ENCODE measurements around the gene DCAF11. TPM values are rescaled to one million over a fixed set of nuclear protein-coding genes. Genes with fewer than 3 reads are reported as not detected.
A peak's percentile ranks its signal among the peaks of the same experiment; 100 is the strongest.

DCAF11 gene
- total RNA-seq, 1 experiment from 2014 or later, result 43.1 TPM

DNA sequence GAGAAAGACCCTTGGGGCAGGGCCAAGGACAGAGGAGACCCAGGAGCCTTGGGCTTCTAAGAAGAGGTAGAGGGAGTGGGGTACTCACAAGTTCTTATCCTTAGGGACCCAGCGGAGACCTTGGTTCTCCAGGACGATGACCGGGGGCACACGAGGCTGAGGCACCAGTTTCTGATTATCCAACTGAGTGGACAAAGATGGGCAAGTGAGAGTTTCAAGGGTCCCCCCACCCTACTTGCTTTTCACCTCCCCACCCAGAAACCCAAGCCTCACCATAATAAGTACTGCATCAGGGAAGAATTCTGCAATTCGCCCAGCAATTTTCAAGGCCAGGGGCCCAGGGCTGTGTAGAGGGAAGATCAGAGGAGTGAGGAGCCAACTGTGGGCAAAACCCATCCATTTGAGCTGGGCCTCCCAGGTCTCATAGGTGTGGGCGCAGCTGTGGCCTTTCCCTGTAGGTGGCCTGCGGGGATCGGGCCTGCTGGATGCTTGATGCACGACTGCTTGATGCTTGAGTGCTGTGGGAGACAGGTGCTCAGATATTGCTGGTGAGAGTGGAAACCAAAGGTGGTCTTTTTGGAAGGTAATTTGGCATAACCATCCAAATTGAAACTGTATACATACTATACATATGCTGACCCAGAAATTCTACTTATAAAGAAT lies 24.8 kb downstream of the DCAF11 start:
- DNase-seq (ENCODE audit: low read depth in 1 of 2, low spot score in 2 of 2), result no peak
- Histone ChIP-seq H3K4me1 (replicated peaks) (peaks cover 24% of the 10 kb centered on the region), H3K27me3 (replicated peaks) (no peaks in the 10 kb centered on the region), H3K9me3 (replicated peaks) (no peaks in the 10 kb centered on the region; the same call in 1 of the 2 replicates), H3K27ac (no peak overlapping the region), H3K4me3 (no peak overlapping the region), H3K36me3 (peaks cover 62% of the 10 kb centered on the region)

DNA sequence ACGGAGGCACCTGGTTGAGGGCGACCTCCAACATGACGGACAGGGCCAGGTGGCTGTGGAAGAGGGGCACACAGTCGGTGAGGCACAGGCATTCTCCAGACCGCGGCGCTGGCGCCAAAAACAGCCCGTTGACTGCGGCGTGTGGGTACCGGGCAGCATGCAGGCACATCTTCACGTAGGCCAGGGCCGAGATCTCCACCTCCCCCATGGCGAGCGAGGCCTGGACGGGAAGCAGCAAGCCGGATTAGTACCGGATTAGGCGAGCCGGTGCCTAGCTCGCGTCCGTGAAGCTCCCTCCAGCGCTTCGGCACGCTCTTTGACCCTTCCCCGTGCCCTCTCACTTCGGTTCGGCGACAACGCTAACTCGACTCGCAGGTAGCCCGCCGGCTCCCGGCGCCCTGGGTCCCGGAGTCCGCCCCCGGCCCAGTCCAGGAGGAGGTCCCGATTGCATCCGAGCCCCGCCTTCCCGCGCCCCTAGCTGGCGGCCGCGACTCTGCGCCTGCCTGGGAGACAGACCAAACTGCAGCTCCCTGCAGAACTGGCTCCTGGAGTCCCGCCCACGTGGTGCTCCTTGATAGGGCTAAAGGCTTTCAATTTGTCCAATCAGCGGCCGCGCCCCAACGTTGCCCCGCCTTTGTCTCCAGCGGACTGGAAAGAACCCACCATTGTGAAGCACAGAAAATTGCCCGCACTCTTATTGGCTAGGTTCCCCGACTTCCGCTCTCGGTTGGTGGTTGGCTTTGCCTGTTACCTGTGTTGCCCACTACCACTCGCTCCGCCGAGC lies 26.7 kb downstream of the DCAF11 start, which contains the start of gene EMC9:
TSS of gene EMC9 (minus strand) at position 495 of the 784 bp plus-strand sequence. CDS start at position 208, 287 bp downstream.
- peak; percentile 94 to 99 for DNase-seq (ENCODE audit: low read depth in 1 of 2, low spot score in 2 of 2)
- Histone ChIP-seq H3K36me3 (peaks cover 68% of the 10 kb centered on the region), H3K27me3 (replicated peaks) (no peaks in the 10 kb centered on the region), H3K9me3 (replicated peaks) (no peaks in the 10 kb centered on the region), H3K4me1 (replicated peaks) (peaks cover 29% of the 10 kb centered on the region), H3K27ac (peak within 1 kb of the TSS; percentile 50), H3K4me3 (peak within 1 kb of the TSS; percentile 68)

DNA sequence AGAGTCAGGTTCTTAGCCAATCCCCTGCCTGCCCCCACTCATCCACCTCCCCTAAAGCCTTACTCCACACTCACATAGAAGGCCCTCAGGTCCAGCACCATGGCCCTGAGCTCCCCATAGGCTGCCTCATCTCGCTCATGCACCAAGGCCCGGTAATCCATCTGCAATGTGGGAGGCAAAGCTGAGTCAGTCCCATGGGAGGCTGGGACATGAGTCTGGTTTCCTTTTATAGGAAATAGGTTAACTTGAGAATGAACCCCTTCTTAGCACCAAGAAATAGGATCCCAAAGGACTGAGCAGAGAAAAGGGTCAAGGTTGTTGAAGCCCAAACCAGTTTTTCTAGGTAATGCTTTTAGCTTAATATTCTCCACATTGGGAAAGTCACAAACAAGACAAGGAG lies 28.9 kb downstream of the DCAF11 start:
- Histone ChIP-seq H3K36me3 (peaks cover 58% of the 10 kb centered on the region), H3K4me3 (no peak overlapping the region), H3K27me3 (replicated peaks) (no peaks in the 10 kb centered on the region), H3K9me3 (replicated peaks) (no peaks in the 10 kb centered on the region), H3K27ac (no peak overlapping the region), H3K4me1 (replicated peaks) (peaks cover 28% of the 10 kb centered on the region)
- no peak for DNase-seq (ENCODE audit: low read depth in 1 of 2, low spot score in 2 of 2)

DNA sequence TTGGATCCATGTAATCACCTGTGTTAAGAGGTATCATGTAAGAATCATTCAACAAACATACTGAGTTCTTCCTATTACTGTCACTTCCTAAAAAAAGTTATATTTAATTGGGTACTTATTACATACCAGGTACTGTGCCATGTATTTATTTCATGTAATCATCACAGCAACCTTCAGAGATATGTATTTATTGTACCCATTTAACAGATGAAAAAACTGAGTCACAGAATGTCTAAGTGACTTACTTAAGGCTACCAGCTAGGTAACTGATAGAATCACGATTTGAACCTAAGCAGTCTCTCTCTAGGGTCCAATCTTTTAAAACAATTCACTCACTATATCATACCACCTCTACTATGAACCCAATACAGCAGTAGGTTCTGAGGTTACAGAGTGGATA lies 29.9 kb downstream of the DCAF11 start:
- Histone ChIP-seq H3K9me3 (replicated peaks) (no peaks in the 10 kb centered on the region), H3K4me1 (replicated peaks) (peaks cover 30% of the 10 kb centered on the region), H3K4me3 (no peak overlapping the region), H3K36me3 (peaks cover 58% of the 10 kb centered on the region), H3K27me3 (replicated peaks) (no peaks in the 10 kb centered on the region), H3K27ac (no peak overlapping the region)
- DNase-seq (ENCODE audit: low read depth in 1 of 2, low spot score in 2 of 2), result no peak

DNA sequence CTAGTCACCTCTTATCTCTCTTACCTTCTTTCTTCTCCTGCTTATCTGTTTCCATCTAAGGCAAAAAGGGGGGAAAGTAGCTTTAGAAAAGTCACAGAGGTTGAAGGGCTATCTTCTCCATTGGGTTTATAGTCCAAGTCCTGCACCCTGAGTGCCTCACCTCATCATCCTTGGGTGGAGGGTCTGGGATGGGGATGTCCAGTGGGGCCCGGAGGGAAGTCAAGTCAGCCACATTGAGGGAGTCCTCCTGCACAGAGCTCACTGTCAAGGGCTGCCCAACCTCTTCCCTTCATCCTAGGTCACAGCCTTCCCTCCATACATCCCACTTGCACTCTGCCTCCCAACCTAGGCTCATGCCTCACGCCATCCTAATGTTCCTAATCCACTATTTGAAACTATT lies 30.6 kb downstream of the DCAF11 start:
- Histone ChIP-seq H3K27ac (no peak overlapping the region), H3K36me3 (peaks cover 62% of the 10 kb centered on the region), H3K4me1 (replicated peaks) (peaks cover 30% of the 10 kb centered on the region), H3K9me3 (replicated peaks) (no peaks in the 10 kb centered on the region), H3K4me3 (peak overlapping the region; percentile 86), H3K27me3 (replicated peaks) (no peaks in the 10 kb centered on the region)
- no peak for DNase-seq (ENCODE audit: low read depth in 1 of 2, low spot score in 2 of 2)

DNA sequence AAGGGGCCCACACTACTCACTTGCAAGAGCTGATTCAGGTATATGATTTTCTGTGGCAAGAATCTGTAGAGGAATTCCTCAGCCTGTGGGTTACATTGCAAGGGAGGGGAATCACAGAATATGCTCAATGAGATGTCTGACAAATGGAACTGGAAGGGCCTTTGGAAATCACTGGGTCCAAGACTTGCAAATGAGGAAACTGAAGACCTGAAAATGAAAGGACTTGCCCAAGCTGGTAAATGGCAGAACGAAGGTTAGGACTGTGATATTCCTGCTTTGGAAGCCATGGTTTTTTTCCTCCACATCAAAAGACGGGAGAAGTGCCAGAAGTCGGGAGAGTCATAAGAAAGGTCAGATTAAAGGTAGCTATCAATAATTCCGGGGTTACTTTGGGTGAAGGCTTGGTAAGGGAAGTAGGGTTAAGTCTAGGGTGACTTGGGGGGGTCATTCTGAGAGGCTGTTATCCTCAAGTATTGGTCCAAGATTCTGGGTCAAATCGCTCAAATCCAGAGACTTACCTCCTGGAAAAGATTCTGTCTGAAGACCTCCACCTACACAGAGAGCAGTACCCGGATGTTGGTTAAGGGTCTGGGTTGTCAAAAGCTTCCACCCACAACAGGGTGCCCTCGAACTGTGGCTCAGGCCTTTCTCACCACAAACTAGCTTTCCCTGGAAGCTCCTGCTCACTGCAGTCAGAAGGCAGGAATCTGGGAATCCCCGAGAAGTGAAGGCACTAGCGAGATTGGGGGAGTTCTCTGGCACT lies 31.3 kb downstream of the DCAF11 start:
- peaks cover 69% of the 10 kb centered on the region for H3K36me3 ChIP-seq
- no peaks in the 10 kb centered on the region for H3K27me3 ChIP-seq (replicated peaks)
- H3K4me1 ChIP-seq (replicated peaks), result peaks cover 30% of the 10 kb centered on the region
- H3K4me3 ChIP-seq, result peak overlapping the region; percentile 86
- H3K27ac ChIP-seq, result peak overlapping the region; percentile 44
- DNase-seq (ENCODE audit: low read depth in 1 of 2, low spot score in 2 of 2), result peak; percentile 56 to 78
- H3K9me3 ChIP-seq (replicated peaks), result no peaks in the 10 kb centered on the region

DNA sequence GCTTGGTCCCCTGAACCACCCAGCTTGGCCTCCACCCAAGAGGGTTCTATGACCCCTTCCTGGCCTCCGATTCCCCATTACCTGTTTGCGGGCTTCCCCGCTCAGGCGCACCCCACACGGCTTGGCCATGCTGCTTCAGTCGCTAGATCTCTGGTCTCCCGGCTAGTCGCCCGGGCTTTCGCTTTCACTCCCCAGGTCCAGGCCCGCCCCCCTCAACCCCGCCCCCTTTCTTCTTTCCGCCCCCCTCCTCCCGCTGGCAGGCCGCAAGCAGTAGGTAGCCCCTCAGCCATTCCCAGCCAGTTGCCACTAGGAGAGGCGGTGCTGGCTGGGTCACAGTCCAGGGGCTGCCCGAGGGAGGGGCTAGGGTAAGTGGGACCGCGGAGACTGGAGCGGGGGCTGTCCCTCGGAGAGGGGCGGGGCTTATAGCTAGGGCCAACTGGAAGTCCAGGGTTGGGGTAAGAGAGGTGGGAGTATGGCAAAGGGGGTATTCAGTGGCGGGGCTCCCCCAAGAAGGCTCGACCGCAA lies 31.9 kb downstream of the DCAF11 start, which contains the start of gene PSME2:
TSS of gene PSME2 (minus strand) at position 158 of the 525 bp plus-strand sequence. CDS start at position 129, 29 bp downstream.
- peak within 1 kb of the TSS; percentile 53 for H3K27ac ChIP-seq
- H3K27me3 ChIP-seq (replicated peaks), result no peaks in the 10 kb centered on the region
- peaks cover 30% of the 10 kb centered on the region for H3K4me1 ChIP-seq (replicated peaks)
- peak within 1 kb of the TSS; percentile 86 for H3K4me3 ChIP-seq
- peaks cover 75% of the 10 kb centered on the region for H3K36me3 ChIP-seq
- no peaks in the 10 kb centered on the region for H3K9me3 ChIP-seq (replicated peaks)
- DNase-seq (ENCODE audit: low read depth in 1 of 2, low spot score in 2 of 2), result peak; percentile 93 to 98

DNA sequence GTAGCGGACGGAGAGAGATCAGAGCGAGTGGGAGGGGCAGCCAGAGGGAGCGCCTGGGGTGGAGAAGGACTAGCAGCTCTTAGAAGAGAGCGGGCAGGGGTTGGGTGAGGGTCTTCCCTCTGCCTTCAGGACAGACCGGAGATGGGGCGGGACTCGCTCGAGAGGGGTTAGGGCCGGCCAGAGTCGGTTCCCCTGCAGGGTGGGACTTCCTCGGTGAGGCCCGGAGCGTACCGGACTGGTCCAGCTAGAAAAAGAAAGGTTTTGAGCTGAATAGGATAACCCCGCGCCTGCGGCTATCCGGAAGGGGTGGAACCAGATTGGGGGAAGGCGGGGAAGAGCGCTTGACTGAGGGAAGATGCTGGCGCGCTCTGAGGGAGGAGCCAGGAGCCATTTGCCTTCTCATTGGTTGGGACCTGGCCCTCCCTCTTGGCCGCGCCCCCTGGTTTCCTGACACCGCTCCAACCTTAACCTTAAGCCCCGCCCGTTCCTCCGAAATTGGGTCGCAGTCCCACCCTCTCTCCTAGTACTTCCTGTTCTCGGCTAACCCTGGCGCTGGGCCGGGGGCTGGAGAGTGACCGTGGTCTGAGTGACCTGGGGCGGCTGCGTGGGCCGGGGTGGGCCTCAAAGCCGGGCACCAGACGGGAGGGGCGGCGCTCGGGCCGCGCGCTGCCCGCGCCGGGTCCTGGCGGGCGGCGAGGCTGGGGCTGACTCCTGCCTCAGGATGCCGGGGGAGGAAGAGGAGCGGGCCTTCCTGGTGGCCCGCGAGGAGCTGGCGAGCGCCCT lies 32.6 kb downstream of the DCAF11 start, which contains the start of gene RNF31:
TSS of gene RNF31 (plus strand) at position 521 of the 783 bp plus-strand sequence. CDS start at position 722, 201 bp downstream.
- peak; percentile 96 to 98 for DNase-seq (ENCODE audit: low read depth in 1 of 2, low spot score in 2 of 2)
- Histone ChIP-seq H3K4me3 (peak within 1 kb of the TSS; percentile 86), H3K27me3 (replicated peaks) (no peaks in the 10 kb centered on the region), H3K9me3 (replicated peaks) (no peaks in the 10 kb centered on the region), H3K36me3 (peaks cover 77% of the 10 kb centered on the region), H3K4me1 (replicated peaks) (peaks cover 25% of the 10 kb centered on the region), H3K27ac (peak within 1 kb of the TSS; percentile 53)

DNA sequence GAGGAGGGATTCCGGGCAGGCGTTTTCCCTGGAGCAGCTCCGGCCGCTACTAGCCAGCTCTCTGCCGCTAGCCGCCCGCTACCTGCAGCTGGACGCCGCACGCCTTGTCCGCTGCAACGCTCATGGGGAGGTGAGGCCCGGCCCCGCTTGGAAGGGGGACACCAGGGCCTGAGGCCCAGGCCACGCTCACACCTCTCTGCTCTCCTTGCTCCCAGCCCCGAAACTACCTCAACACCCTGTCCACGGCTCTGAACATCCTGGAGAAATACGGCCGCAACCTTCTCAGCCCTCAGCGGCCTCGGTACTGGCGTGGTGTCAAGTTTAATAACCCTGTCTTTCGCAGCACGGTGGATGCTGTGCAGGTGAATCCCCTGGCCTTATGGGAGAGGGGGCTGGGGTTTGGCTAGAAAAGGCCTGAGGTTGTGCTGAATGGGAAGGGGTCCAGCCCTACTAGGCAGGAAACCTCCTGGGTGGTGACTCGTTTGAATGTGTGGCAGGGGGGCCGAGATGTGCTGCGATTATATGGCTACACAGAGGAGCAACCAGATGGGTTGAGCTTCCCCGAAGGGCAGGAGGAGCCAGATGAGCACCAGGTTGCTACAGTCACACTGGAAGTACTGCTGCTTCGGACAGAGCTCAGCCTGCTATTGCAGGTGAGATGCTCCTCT lies 33.3 kb downstream of the DCAF11 start:
- DNase-seq (ENCODE audit: low read depth in 1 of 2, low spot score in 2 of 2), result no peak
- H3K9me3 ChIP-seq (replicated peaks), result no peaks in the 10 kb centered on the region
- no peak overlapping the region for H3K27ac ChIP-seq
- H3K27me3 ChIP-seq (replicated peaks), result no peaks in the 10 kb centered on the region
- H3K4me3 ChIP-seq, result peak overlapping the region; percentile 86
- H3K36me3 ChIP-seq, result peaks cover 79% of the 10 kb centered on the region
- peaks cover 23% of the 10 kb centered on the region for H3K4me1 ChIP-seq (replicated peaks)

DNA sequence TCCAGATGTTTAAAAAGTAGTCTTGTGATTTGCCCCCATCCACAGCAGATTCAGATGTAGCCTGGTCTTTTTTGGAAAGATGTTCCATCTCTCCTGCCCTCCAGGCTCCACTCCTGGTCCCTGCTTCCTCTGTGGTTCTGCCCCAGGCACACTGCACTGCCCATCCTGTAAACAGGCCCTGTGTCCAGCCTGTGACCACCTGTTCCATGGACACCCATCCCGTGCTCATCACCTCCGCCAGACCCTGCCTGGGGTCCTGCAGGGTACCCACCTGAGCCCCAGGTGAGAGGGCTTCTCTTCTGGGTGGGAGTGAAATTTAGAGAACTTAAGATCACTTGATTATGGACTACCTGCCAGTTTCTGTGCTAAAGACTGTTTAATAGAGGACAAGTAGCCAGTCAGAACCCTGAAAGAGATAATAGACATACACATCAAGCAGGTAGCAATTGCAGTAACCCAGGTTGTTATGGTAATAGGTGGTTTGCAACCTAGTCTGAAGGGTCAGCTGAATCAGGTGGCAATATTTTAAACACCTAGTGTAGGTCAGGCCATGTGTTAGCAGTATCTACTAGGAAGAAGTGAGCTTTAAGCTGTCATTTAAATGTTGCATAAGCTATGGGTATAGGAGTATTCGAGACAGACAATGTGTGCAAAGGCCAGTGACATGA lies 34.9 kb downstream of the DCAF11 start:
- Histone ChIP-seq H3K27ac (no peak overlapping the region), H3K4me3 (no peak overlapping the region)
- DNase-seq (ENCODE audit: low read depth in 1 of 2, low spot score in 2 of 2), result no peak

DNA sequence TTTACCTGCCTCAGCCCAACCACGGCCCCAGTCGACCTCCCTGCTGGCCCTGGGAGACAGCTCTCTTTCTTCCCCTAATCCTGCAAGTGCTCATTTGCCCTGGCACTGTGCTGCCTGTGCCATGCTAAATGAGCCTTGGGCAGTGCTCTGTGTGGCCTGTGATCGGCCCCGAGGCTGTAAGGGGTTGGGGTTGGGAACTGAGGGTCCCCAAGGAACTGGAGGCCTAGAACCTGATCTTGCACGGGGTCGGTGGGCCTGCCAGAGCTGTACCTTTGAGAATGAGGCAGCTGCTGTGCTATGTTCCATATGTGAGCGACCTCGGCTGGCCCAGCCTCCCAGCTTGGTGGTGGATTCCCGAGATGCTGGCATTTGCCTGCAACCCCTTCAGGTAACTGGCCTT lies 35.5 kb downstream of the DCAF11 start:
- H3K9me3 ChIP-seq (replicated peaks), result no peaks in the 10 kb centered on the region
- no peaks in the 10 kb centered on the region for H3K27me3 ChIP-seq (replicated peaks)
- H3K4me1 ChIP-seq (replicated peaks), result peaks cover 18% of the 10 kb centered on the region
- H3K27ac ChIP-seq, result no peak overlapping the region
- peaks cover 66% of the 10 kb centered on the region for H3K36me3 ChIP-seq
- DNase-seq (ENCODE audit: low read depth in 1 of 2, low spot score in 2 of 2), result no peak
- no peak overlapping the region for H3K4me3 ChIP-seq

More for the DNA sequence above, 34.9 kb downstream of the DCAF11 start:
- no peaks in the 10 kb centered on the region for H3K9me3 ChIP-seq (replicated peaks)
- no peaks in the 10 kb centered on the region for H3K27me3 ChIP-seq (replicated peaks)
- H3K4me1 ChIP-seq (replicated peaks), result peaks cover 19% of the 10 kb centered on the region
- peaks cover 66% of the 10 kb centered on the region for H3K36me3 ChIP-seq

DNA sequence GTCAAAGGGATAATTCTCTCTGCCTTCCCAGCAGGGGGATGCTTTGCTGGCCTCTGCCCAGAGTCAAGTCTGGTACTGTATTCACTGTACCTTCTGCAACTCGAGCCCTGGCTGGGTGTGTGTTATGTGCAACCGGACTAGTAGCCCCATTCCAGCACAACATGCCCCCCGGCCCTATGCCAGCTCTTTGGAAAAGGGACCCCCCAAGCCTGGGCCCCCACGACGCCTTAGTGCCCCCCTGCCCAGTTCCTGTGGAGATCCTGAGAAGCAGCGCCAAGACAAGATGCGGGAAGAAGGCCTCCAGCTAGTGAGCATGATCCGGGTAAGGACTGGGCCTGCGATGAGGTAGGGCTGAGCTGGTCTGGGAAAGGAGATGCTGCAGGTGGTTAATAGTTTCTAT lies 36.0 kb downstream of the DCAF11 start:
- Histone ChIP-seq H3K27ac (no peak overlapping the region), H3K36me3 (peaks cover 68% of the 10 kb centered on the region), H3K4me1 (replicated peaks) (peaks cover 13% of the 10 kb centered on the region), H3K9me3 (replicated peaks) (no peaks in the 10 kb centered on the region), H3K27me3 (replicated peaks) (no peaks in the 10 kb centered on the region), H3K4me3 (no peak overlapping the region)
- DNase-seq (ENCODE audit: low read depth in 1 of 2, low spot score in 2 of 2), result no peak

Data from SJSA1 (cell line).